ENCODE data around the gene ITPKB. TPM values are rescaled to one million over a fixed set of nuclear protein-coding genes. Genes with fewer than 3 reads are reported as not detected.

The ITPKB gene
- total and polyA plus RNA-seq, 7 experiments from 2014 or later: 51.7 to 429 (median 177) TPM

- Mint-ChIP-seq H3K9me3 (no peaks in the 10 kb centered on the region), H3K4me1 (peaks cover 23 to 75% (median 65%) of the 10 kb centered on the region in 7 donors), H3K27me3 (no peaks in the 10 kb centered on the region), H3K4me3 (peak overlapping the region; percentile 70 to 90 (median 82)), H3K36me3 (peaks cover 6 to 42% (median 15%) of the 10 kb centered on the region in 5 donors), H3K27ac (peak overlapping the region; percentile 86 to 98 (median 90))
- intact Hi-C loops (cut with micrococcal nuclease): loop anchor here (1.0 to 2.0 kb wide), 9 partner anchors 9 to 194 kb away; partner anchors contain the start of gene ITPKB (in 2 of the 2)
- peaks cover 0 to 77% (median 13%) of the 10 kb centered on the region in 3 experiments for H3K36me3 ChIP-seq (ENCODE audit: control insufficient read depth in 2 of 3, insufficient read depth in 3 of 3, low read length in 3 of 3)
- H3K4me3 ChIP-seq (ENCODE audit: low read length): peak overlapping the region; percentile 38
- CTCF ChIA-PET: interaction anchor here (0.7 to 7.2 kb wide), 12 partner anchors 9 to 250 kb away, joined by 3 to 60 read pairs (median 6); partner anchors contain the start of gene ITPKB
- H3K27me3 ChIP-seq (ENCODE audit: control insufficient read depth in 2 of 2, insufficient read depth in 2 of 2, low read length in 2 of 2): no peaks in the 10 kb centered on the region
- H3K27ac ChIP-seq (ENCODE audit: low read depth, low read length): peak overlapping the region; percentile 54
- no peaks in the 10 kb centered on the region for H3K9me3 ChIP-seq (ENCODE audit: control insufficient read depth in 2 of 3, low read length in 3 of 3)
- H3K4me1 ChIP-seq (ENCODE audit: control insufficient read depth in 2 of 2, insufficient read depth in 2 of 2, low read length in 2 of 2): peaks cover 26 to 48% of the 10 kb centered on the region in 2 donors
- no peak for DNase-seq
- ATAC-seq: no peak
- POLR2A ChIA-PET: interaction anchor here (0.8 to 3.7 kb wide), 9 partner anchors 9 to 194 kb away, joined by 3 to 18 read pairs (median 3); partner anchors contain the start of gene ITPKB
These were observed 104.4 kb downstream of the ITPKB start for GRCh38 chr1:226634611-226635246.

- POLR2A ChIA-PET: interaction anchor here (0.8 to 3.7 kb wide), 10 partner anchors 10 to 194 kb away, joined by 3 to 18 read pairs (median 4); partner anchors contain the start of gene ITPKB
- peaks cover 23 to 75% (median 61%) of the 10 kb centered on the region in 7 donors for H3K4me1 Mint-ChIP-seq
- Histone ChIP-seq H3K4me1 (ENCODE audit: control insufficient read depth in 2 of 2, insufficient read depth in 2 of 2, low read length in 2 of 2) (peaks cover 26 to 48% of the 10 kb centered on the region in 2 donors), H3K27ac (ENCODE audit: low read depth, low read length) (peak overlapping the region; percentile 54), H3K9me3 (ENCODE audit: control insufficient read depth in 2 of 3, low read length in 3 of 3) (no peaks in the 10 kb centered on the region), H3K27me3 (ENCODE audit: control insufficient read depth in 2 of 2, insufficient read depth in 2 of 2, low read length in 2 of 2) (no peaks in the 10 kb centered on the region), H3K4me3 (ENCODE audit: low read length) (no peak overlapping the region), H3K36me3 (ENCODE audit: control insufficient read depth in 2 of 3, insufficient read depth in 3 of 3, low read length in 3 of 3) (peaks cover 0 to 75% (median 8%) of the 10 kb centered on the region in 3 experiments)
- no peaks in the 10 kb centered on the region for H3K27me3 Mint-ChIP-seq
- peaks cover 6 to 43% (median 15%) of the 10 kb centered on the region in 5 donors for H3K36me3 Mint-ChIP-seq
- peak overlapping the region; percentile 10 to 90 (median 64) for H3K4me3 Mint-ChIP-seq
- ATAC-seq: peak; percentile 89
- peak; percentile 69 to 86 (median 79) for DNase-seq
- H3K27ac Mint-ChIP-seq: peak overlapping the region; percentile 76 to 98 (median 90)
- CTCF ChIA-PET: interaction anchor here (0.9 to 7.2 kb wide), 15 partner anchors 10 to 251 kb away, joined by 3 to 60 read pairs (median 6); partner anchors contain the start of gene ITPKB
- intact Hi-C loops (cut with micrococcal nuclease): loop anchor here (1.0 to 2.0 kb wide), 8 partner anchors 19 to 194 kb away; partner anchors contain the start of gene ITPKB (in 2 of the 2)
- H3K9me3 Mint-ChIP-seq: no peaks in the 10 kb centered on the region
These were observed 104.9 kb downstream of the ITPKB start for GRCh38 chr1:226634166-226634588.

GRCh38 chr1:226633541-226634165, 105.4 kb downstream of the ITPKB start:
- no peaks in the 10 kb centered on the region for H3K9me3 ChIP-seq (ENCODE audit: control insufficient read depth in 2 of 3, low read length in 3 of 3)
- DNase-seq: no peak
- ATAC-seq: peak; percentile 10
- peaks cover 0 to 73% (median 7%) of the 10 kb centered on the region in 3 experiments for H3K36me3 ChIP-seq (ENCODE audit: control insufficient read depth in 2 of 3, insufficient read depth in 3 of 3, low read length in 3 of 3)
- intact Hi-C loops (cut with micrococcal nuclease): loop anchor here (1.0 to 2.0 kb wide), 8 partner anchors 19 to 195 kb away; partner anchors contain the start of gene ITPKB (in 2 of the 2)
- H3K27me3 ChIP-seq (ENCODE audit: control insufficient read depth in 2 of 2, insufficient read depth in 2 of 2, low read length in 2 of 2): no peaks in the 10 kb centered on the region
- no peaks in the 10 kb centered on the region for H3K27me3 Mint-ChIP-seq
- CTCF ChIA-PET: interaction anchor here (0.7 to 7.2 kb wide), 20 partner anchors 10 to 1228 kb away, joined by 3 to 60 read pairs (median 4); no protein-coding TSS in a partner anchor
- no peaks in the 10 kb centered on the region for H3K9me3 Mint-ChIP-seq
- peaks cover 23 to 74% (median 62%) of the 10 kb centered on the region in 7 donors for H3K4me1 Mint-ChIP-seq
- H3K4me3 Mint-ChIP-seq: peak overlapping the region in 7 of 10 donors; percentile 10 to 78 (median 44)
- peak overlapping the region; percentile 54 for H3K27ac ChIP-seq (ENCODE audit: low read depth, low read length)
- peaks cover 6 to 39% (median 16%) of the 10 kb centered on the region in 5 donors for H3K36me3 Mint-ChIP-seq
- peaks cover 26 to 48% of the 10 kb centered on the region in 2 donors for H3K4me1 ChIP-seq (ENCODE audit: control insufficient read depth in 2 of 2, insufficient read depth in 2 of 2, low read length in 2 of 2)
- H3K4me3 ChIP-seq (ENCODE audit: low read length): no peak overlapping the region
- POLR2A ChIA-PET: interaction anchor here (0.5 to 3.7 kb wide), 14 partner anchors 12 to 586 kb away, joined by 3 to 18 read pairs (median 4); partner anchors contain the start of gene ITPKB
- H3K27ac Mint-ChIP-seq: peak overlapping the region; percentile 23 to 96 (median 89)

GRCh38 chr1:226632922-226633351, 106.1 kb downstream of the ITPKB start:
- Mint-ChIP-seq H3K4me1 (peaks cover 20 to 74% (median 60%) of the 10 kb centered on the region in 7 donors), H3K9me3 (peaks cover 0 to under 1% (median 0%) of the 10 kb centered on the region in 11 donors), H3K27me3 (no peaks in the 10 kb centered on the region), H3K4me3 (peak overlapping the region in 7 of 10 donors; percentile 38 to 78 (median 51)), H3K36me3 (peaks cover 6 to 35% (median 19%) of the 10 kb centered on the region in 5 donors), H3K27ac (peak overlapping the region; percentile 29 to 96 (median 89))
- H3K27ac ChIP-seq (ENCODE audit: low read depth, low read length): peak overlapping the region; percentile 56
- intact Hi-C loops (cut with micrococcal nuclease): no loop called here
- peaks cover 0 to 66% (median 7%) of the 10 kb centered on the region in 3 experiments for H3K36me3 ChIP-seq (ENCODE audit: control insufficient read depth in 2 of 3, insufficient read depth in 3 of 3, low read length in 3 of 3)
- no peaks in the 10 kb centered on the region for H3K27me3 ChIP-seq (ENCODE audit: control insufficient read depth in 2 of 2, insufficient read depth in 2 of 2, low read length in 2 of 2)
- DNase-seq: peak in 1 of 9 donors; percentile 50
- peaks cover 26 to 48% of the 10 kb centered on the region in 2 donors for H3K4me1 ChIP-seq (ENCODE audit: control insufficient read depth in 2 of 2, insufficient read depth in 2 of 2, low read length in 2 of 2)
- H3K4me3 ChIP-seq (ENCODE audit: low read length): no peak overlapping the region
- ChIA-PET POLR2A (interaction anchor here (0.5 to 2.0 kb wide), 9 partner anchors 21 to 587 kb away, joined by 3 to 7 read pairs (median 4); no protein-coding TSS in a partner anchor), CTCF (interaction anchor here (0.7 to 7.2 kb wide), 17 partner anchors 9 to 1227 kb away, joined by 3 to 60 read pairs (median 5); no protein-coding TSS in a partner anchor)
- H3K9me3 ChIP-seq (ENCODE audit: control insufficient read depth in 2 of 3, low read length in 3 of 3): no peaks in the 10 kb centered on the region
- ATAC-seq: no peak

- Mint-ChIP-seq H3K9me3 (peaks cover 0 to 4% (median 0%) of the 10 kb centered on the region in 11 donors), H3K27ac (peak overlapping the region; percentile 38 to 96 (median 89)), H3K36me3 (peaks cover 6 to 39% (median 22%) of the 10 kb centered on the region in 5 donors), H3K27me3 (no peaks in the 10 kb centered on the region), H3K4me3 (peak overlapping the region in 5 of 10 donors; percentile 37 to 65 (median 44)), H3K4me1 (peaks cover 21 to 74% (median 62%) of the 10 kb centered on the region in 7 donors)
- Histone ChIP-seq H3K36me3 (ENCODE audit: control insufficient read depth in 2 of 3, insufficient read depth in 3 of 3, low read length in 3 of 3) (peaks cover 0 to 59% (median 7%) of the 10 kb centered on the region in 3 experiments), H3K4me1 (ENCODE audit: control insufficient read depth in 2 of 2, insufficient read depth in 2 of 2, low read length in 2 of 2) (peaks cover 26 to 48% of the 10 kb centered on the region in 2 donors), H3K9me3 (ENCODE audit: control insufficient read depth in 2 of 3, low read length in 3 of 3) (no peaks in the 10 kb centered on the region), H3K27ac (ENCODE audit: low read depth, low read length) (peak overlapping the region; percentile 56), H3K4me3 (ENCODE audit: low read length) (no peak overlapping the region), H3K27me3 (ENCODE audit: control insufficient read depth in 2 of 2, insufficient read depth in 2 of 2, low read length in 2 of 2) (no peaks in the 10 kb centered on the region)
- DNase-seq (no peak), ATAC-seq (no peak)
- ChIA-PET CTCF (interaction anchor here (1.1 to 7.2 kb wide), 7 partner anchors 12 to 251 kb away, joined by 3 to 60 read pairs (median 11); no protein-coding TSS in a partner anchor), POLR2A (interaction anchor here (0.7 to 2.0 kb wide), 7 partner anchors 53 to 588 kb away, joined by 3 to 7 read pairs (median 4); no protein-coding TSS in a partner anchor)
- intact Hi-C loops (cut with micrococcal nuclease): no loop called here
These were observed 106.8 kb downstream of the ITPKB start for GRCh38 chr1:226632169-226632879.

All from naive thymus-derived CD4-positive, alpha-beta T cell (primary cell).